Testis (tissue), 3 donors: ENCODE results near the gene CHST8. TPM values are rescaled to one million over a fixed set of nuclear protein-coding genes. Genes with fewer than 3 reads are reported as not detected.

Experiments used
- DNase-seq: peaks from one replicate; pipeline ENCODE4 v3.0.0-alpha.2; 2019
- H3K27ac ChIP-seq, 2 donors: fragments of 200-600 bp; sonication (generic); one replicate each; pipeline ENCODE4 v1.5.1; 2019
- H3K27me3 ChIP-seq: fragments of 200-600 bp; sonication (generic); one replicate; pipeline ENCODE4 v1.5.1; 2019
- H3K36me3 ChIP-seq: fragments of 200-600 bp; sonication (generic); one replicate; pipeline ENCODE4 v1.5.1; 2017; ENCODE audit warnings: low read depth; ENCODE audit errors: missing control alignments
- H3K4me1 ChIP-seq: fragments of 200-600 bp; sonication (generic); one replicate; pipeline ENCODE4 v1.5.1; 2019
- H3K4me3 ChIP-seq, 2 donors: fragments of 200-600 bp; sonication (generic); one replicate each; pipeline ENCODE4 v1.5.1; 2017 to 2019
- H3K9me3 ChIP-seq: fragments of 200-600 bp; sonication (generic); one replicate; pipeline ENCODE4 v1.5.1; 2017
- POLR2A ChIP-seq: fragments of 450-650 bp; IDR thresholded peaks from one replicate; pipeline ENCODE4 v1.6.1; 2017; ENCODE audit warnings: antibody characterized with exemption, mild to moderate bottlenecking, moderate library complexity
- WGBS, 2 donors: methylation state at CpG; one replicate each; pipeline ENCODE4 v1.1.5; 2018; 5-methylcytosine and 5-hydroxymethylcytosine counted together
- intact Hi-C: fragments of 100-400 bp; cut with DNase I; formaldehyde crosslinking; loops from one replicate; pipeline ENCODE4 v1.15.1; 2023; ENCODE audit warnings: low total_unique reads
- polyA plus RNA-seq: library from polyadenylated mRNA; stranded (reverse); fragments of 350-450 nt; fragmentation: Illumina TruSeq; extraction: RNeasy Lipid Tissue Mini Kit (QIAGEN cat#74804); gene quantifications from one replicate; pipeline ENCODE4 v1.2.3, GENCODE V29; 2014; ENCODE audit warnings: low read depth, low replicate concordance; ENCODE audit not compliant: insufficient read depth
- total RNA-seq, 2 donors: library from RNA; depleted of rRNA; stranded (reverse); fragments of >200 nt; gene quantifications; one replicate each; pipeline ENCODE4 v1.2.3, GENCODE V29; 2016
- TF ChIP-seq, protein P1 (sequence below), 3 experiments: fragments of 450-650 bp in 2 of 3; fragments of 200-600 bp in 1 of 3; sonication (generic) in 1 of 3; IDR thresholded peaks; one replicate each; pipeline ENCODE4 v1.5.1; 2016 to 2019; ENCODE audit warnings: antibody characterized with exemption in 3 of 3, mild to moderate bottlenecking in 2 of 3, moderate library complexity in 1 of 3

The CHST8 gene
- total and polyA plus RNA-seq, 3 donors from 2014 or later: 0.75 to 0.93 (median 0.79) TPM

- DNase-seq: no peak
- no peak for TF ChIP-seq POLR2A
- TF ChIP-seq, protein P1, sequence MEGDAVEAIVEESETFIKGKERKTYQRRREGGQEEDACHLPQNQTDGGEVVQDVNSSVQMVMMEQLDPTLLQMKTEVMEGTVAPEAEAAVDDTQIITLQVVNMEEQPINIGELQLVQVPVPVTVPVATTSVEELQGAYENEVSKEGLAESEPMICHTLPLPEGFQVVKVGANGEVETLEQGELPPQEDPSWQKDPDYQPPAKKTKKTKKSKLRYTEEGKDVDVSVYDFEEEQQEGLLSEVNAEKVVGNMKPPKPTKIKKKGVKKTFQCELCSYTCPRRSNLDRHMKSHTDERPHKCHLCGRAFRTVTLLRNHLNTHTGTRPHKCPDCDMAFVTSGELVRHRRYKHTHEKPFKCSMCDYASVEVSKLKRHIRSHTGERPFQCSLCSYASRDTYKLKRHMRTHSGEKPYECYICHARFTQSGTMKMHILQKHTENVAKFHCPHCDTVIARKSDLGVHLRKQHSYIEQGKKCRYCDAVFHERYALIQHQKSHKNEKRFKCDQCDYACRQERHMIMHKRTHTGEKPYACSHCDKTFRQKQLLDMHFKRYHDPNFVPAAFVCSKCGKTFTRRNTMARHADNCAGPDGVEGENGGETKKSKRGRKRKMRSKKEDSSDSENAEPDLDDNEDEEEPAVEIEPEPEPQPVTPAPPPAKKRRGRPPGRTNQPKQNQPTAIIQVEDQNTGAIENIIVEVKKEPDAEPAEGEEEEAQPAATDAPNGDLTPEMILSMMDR (IDR thresholded peaks at IDR 0.05): no peak
- intact Hi-C loops: no loop called here
- Histone ChIP-seq H3K27me3 (no peaks in the 10 kb centered on the region), H3K27ac (no peak overlapping the region), H3K4me3 (no peak overlapping the region), H3K4me1 (no peaks in the 10 kb centered on the region), H3K36me3 (no peaks in the 10 kb centered on the region), H3K9me3 (no peaks in the 10 kb centered on the region)
- WGBS, 2 donors: 64 to 65% methylated on average over 6 to 9 of the region's 9 CpGs
Observed at GRCh38 chr19:33640773-33641172, 19.0 kb downstream of the CHST8 start.

- H3K4me3 ChIP-seq: no peak overlapping the region
Observed at GRCh38 chr19:33641261-33641660, 19.5 kb downstream of the CHST8 start.

GRCh38 chr19:33641956-33642498 is 20.3 kb downstream of the CHST8 start:
- TF ChIP-seq POLR2A: no peak
- TF ChIP-seq, protein P1 (IDR thresholded peaks at IDR 0.05): no peak
- Histone ChIP-seq H3K9me3 (no peaks in the 10 kb centered on the region), H3K27me3 (no peaks in the 10 kb centered on the region), H3K4me3 (no peak overlapping the region), H3K4me1 (no peaks in the 10 kb centered on the region), H3K36me3 (no peaks in the 10 kb centered on the region), H3K27ac (no peak overlapping the region)
- intact Hi-C loops: no loop called here
- DNase-seq: no peak
- WGBS, 2 donors: 77 to 87% methylated on average over 6 to 7 of the region's 7 CpGs

More at GRCh38 chr19:33641261-33641660, 19.5 kb downstream of the CHST8 start:
- no peak for DNase-seq
- TF ChIP-seq, protein P1 (IDR thresholded peaks at IDR 0.05): no peak
- no peak for TF ChIP-seq POLR2A
- no peak overlapping the region for H3K27ac ChIP-seq
- no peaks in the 10 kb centered on the region for H3K27me3 ChIP-seq
- intact Hi-C loops: no loop called here
- H3K36me3 ChIP-seq: no peaks in the 10 kb centered on the region
- H3K4me1 ChIP-seq: no peaks in the 10 kb centered on the region
- no peaks in the 10 kb centered on the region for H3K9me3 ChIP-seq
- 92 to 95% methylated on average over 4 to 5 of the region's 5 CpGs for WGBS, 2 donors

DNA sequence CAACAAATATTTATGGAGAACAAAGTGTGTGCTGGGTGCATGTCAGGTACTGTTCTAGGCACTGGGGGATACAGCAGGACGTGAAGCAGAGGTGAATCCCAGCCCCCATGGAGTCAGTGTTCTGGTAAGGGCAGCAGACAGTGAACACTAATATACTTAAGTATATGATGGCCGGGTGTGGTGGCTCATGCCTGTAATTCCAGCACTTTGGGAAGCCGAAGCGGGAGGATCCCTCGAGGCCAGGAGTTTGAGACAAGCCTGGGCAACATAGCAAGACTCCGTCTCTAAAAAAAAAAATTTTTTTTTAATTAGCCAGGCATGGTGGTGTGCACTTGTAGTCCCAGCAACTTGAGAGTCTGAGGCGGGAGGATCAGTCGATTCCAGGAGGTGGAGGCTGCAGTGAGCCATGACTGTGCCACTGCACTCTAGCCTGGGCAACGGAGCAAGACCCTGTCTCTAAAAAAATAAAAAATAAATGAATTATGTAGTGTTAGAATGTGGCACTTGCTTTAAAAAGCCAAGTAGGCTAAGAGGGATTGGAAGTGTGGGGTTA is 22.6 kb downstream of the CHST8 start:
- no peaks in the 10 kb centered on the region for H3K4me1 ChIP-seq
- WGBS, 2 donors: 88 to 96% methylated on average over 9 of the region's 9 CpGs
- H3K27ac ChIP-seq: no peak overlapping the region
- intact Hi-C loops: no loop called here
- no peaks in the 10 kb centered on the region for H3K36me3 ChIP-seq
- TF ChIP-seq, protein P1 (IDR thresholded peaks at IDR 0.05): no peak
- TF ChIP-seq POLR2A: no peak
- no peak overlapping the region for H3K4me3 ChIP-seq
- H3K27me3 ChIP-seq: no peaks in the 10 kb centered on the region
- no peak for DNase-seq
- no peaks in the 10 kb centered on the region for H3K9me3 ChIP-seq

DNA sequence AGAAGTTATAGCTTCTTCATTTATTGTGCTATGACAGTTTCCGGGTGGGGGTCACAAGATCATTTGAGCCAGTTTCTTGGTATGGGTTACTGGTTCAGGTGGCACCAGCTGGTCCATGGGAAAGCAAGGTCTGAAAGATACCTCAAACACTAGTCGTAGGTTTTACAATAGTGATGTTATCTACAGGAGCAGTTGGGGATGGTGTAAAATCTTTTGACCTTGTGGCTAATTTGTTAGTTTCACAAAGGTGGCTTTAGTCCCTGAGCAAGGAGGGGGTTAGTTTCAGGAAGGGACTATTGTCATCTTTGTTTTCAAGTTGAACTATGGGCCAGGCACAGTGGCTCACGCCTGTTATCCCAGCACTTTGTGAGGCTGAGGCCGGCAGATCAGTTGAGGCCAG is 24.6 kb downstream of the CHST8 start:
- H3K36me3 ChIP-seq: no peaks in the 10 kb centered on the region
- WGBS, 2 donors: 81 to 89% methylated on average over 4 of the region's 4 CpGs
- DNase-seq: no peak
- no peak overlapping the region for H3K27ac ChIP-seq
- TF ChIP-seq POLR2A: no peak
- TF ChIP-seq, protein P1 (IDR thresholded peaks at IDR 0.05): no peak
- H3K4me3 ChIP-seq: no peak overlapping the region
- intact Hi-C loops: no loop called here
- no peaks in the 10 kb centered on the region for H3K9me3 ChIP-seq
- H3K4me1 ChIP-seq: no peaks in the 10 kb centered on the region
- no peaks in the 10 kb centered on the region for H3K27me3 ChIP-seq
